ELF-1 (cell line): ENCODE measurements around the gene TUBB8.
"Not testable (repeated sequence)": the region's sequence is repeated elsewhere in the genome, so short reads cannot be mapped to it uniquely, and the experiment has no call there.

Experiments
- DNase-seq: peaks from one replicate; pipeline ENCODE4 v3.0.0-alpha.2; 2016; ENCODE audit warnings: low read depth, low spot score

The TUBB8 gene

DNA sequence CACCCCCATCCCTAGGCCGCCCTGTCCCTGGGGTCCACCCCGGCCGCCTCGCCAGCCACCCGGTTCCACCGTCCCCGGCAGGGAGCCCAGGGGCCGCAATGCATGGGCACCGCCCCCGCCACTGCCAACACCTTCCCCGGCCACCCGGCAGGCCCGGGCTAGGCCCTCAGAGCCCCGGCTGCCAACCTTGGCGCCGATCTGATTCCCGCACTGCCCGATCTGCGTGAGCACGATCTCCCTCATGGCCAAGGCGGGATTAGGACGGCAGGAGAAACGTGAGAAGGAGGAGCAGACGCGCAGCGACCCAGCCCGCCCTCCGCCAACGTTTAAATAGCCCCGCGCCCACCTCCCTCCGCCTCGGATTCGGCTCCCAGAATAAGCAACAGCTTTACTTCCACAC is at the start of gene TUBB8:
TUBB8 (minus strand) TSS at position 301 of the 400 bp plus-strand sequence; CDS start at position 243, 58 bp downstream.
- DNase-seq = no peak

DNA sequence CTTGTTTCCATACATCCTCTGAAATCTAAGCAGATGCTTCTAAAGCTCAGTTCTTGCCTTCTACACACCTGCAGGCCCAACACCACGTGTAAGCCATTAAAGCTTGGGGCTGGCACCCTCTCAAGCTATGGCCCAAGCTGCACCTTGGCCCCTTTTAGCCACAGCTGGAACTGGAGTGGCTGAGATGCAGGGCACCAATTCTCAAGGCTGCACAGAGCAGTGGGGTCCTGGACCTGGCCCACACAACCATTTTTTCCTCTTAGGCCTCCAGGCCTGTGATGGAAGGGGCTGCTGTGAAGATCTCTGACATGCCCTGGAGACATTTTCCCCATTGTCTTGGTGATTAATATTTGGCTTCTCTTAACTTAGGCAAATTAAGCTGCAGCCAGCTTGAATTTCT is 47.4 kb upstream of the TUBB8 start:
- no peak for DNase-seq

GRCh38 chr10:95356-96115 is 46.4 kb upstream of the TUBB8 start:
- no peak for DNase-seq

DNA sequence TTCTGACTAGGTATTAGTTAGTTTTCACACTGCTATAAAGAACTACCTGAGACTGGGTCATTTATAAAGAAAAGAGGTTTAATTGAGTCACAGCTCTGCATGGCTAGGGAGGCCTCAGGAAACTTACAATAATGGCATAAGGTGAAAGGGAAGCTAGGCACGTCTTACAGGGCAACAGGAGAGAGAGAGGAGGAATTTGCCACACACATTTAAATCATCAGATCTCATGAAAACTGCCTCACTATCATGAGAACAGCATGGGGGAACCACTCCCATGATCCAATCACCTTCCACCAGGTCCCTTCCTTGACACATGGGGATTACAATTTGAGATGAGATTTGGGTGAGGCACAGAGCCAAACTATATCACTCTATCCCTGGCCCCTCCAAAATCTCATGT is 45.5 kb upstream of the TUBB8 start:
- DNase-seq = no peak

DNA sequence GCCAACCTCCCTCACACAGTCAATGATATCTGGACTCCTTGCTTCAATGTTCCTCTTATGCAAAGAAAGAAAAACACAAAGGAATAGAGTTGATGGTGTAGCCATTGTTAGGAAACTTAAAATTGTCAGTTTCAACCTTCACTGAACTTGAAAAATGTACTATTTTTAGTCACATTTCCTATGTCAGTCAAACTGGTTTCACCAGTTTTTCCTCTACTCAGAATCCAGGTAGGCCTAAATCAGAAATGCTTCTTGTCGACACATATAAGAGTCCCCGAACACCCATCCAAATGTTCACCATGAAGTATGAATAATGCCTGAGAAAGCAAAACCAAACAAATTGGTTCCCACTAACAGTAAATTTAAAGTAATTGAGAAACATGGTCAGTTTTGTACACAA is 43.8 kb upstream of the TUBB8 start:
- DNase-seq = no peak

- no peak for DNase-seq
Measured at GRCh38 chr10:92153-92552, 43.1 kb upstream of the TUBB8 start.

- DNase-seq = no peak
Measured at GRCh38 chr10:91313-91712, 42.2 kb upstream of the TUBB8 start.

- no peak for DNase-seq
Measured at GRCh38 chr10:90161-90560, 41.1 kb upstream of the TUBB8 start.

DNA sequence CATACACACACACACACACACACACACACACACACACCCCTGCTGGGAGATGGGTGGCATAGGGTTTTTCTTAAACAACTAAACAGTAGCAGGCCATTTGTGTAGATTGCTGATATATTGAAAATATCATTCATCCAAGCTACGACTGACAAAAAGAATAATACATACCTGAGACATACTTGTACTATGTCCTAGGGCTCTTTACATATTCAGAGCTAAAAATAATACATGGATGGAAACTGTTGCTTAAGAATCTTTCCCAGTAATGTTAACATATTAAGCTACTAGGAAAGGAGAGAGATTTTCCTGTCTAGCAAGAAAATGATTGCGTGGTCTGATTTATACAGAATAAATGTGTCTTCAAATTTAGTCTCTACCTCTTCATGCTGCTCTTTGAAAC is 40.2 kb upstream of the TUBB8 start:
- DNase-seq = no peak

DNA sequence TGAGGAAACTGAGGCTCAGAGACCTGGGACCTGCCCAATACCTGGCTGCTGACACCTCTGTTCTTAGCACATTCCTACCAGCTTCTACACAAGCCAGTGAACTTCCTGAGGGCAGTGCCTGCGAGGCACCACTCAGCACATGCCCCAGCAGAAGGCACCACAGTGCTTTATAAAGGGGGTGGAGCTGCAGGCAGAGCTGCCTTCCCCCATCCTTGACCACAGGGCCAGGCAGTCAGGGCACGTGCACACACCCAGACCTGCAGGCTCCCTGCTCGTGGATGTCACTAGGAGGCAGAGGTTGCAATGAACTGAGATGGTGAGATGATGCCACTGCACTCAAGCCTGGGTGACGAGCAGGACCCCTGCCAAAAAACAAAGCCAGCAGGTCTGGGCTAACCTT is 39.2 kb upstream of the TUBB8 start:
- no peak for DNase-seq

DNA sequence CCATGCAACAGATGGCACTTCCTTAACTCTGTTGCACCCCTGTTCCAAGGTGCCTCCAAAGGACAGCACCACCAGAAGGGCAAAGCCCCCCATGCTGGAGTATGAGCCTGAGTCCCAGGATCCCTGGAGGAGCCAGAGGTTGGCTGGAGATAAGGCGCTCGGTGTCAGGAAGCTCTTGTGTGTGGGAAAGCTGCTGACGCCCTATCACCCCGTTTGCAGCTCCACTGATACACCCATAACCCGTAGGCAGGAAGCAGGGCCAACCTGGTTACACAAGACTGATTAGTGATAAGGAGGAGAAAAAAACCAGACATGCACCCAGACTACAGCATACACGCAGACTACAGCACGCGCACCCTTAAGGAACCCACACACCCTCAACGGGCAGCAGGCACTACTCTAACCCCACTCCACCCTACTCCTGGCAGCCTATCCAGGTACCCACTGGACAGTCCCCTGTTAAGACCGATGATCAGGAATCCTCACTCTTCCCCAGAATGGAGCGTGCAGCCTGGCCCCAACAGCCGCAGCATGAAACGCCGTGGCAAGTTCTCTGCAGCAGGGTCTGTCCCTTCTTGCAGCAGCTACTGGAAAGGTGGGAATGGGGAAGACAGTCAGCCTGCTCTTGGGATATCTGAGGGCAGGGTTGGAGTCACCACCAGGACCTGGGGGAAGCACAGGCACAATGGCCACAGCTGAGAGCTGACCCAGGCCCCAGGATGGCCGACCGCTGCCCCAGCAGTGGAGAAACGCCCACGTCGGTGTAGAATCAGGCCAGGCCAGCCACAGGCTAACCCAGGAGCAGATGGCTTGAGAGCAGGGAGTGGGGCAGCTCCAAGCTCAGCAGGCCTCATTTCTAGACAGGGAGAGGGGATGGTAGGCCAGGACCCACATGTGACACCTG is 38.3 kb upstream of the TUBB8 start:
- DNase-seq = no peak

DNA sequence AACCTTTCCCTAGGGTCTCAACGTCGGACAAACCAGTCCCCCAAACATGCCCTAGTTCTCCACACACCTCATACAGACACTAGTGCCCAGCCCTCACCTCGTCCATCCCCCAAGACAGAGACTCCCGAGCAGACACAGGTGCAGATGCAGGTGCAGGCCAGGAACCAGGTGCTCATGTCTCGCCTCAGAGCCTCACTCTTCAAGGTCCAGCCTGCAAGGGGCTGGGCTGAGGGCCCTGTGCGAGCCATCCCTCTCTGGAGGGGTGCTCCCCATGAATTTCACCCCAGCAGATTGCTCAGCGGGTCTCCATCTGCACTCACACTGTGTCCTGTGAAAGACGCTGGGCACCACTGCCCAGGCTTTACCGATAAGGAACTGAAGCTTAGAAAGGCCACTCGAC is 36.9 kb upstream of the TUBB8 start:
- DNase-seq = no peak

- no peak for DNase-seq
Measured at GRCh38 chr10:85044-85443, 35.9 kb upstream of the TUBB8 start.

- DNase-seq = no peak
Measured at GRCh38 chr10:83930-84530, 34.9 kb upstream of the TUBB8 start.

- no peak for DNase-seq
Measured at GRCh38 chr10:80477-81105, 31.5 kb upstream of the TUBB8 start.

GRCh38 chr10:79532-80215 is 30.6 kb upstream of the TUBB8 start:
- no peak for DNase-seq

GRCh38 chr10:78556-78955 is 29.5 kb upstream of the TUBB8 start:
- no peak for DNase-seq

DNA sequence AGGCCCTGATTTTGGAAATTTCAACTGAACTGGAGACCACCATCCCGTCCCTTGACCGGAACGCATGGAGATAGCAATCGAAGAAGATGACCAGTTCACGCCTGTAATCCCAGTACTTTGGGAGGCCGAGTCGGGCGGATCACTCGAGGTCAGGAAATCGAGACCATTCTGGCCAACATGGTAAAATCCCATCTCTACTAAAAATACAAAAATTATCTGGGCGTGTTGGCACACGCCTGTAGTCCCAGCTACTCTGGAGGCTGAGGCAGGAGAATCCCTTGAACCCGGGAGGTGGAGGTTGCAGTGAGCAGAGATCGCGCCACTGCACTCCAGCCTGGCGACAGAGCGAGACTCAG is 25.1 kb upstream of the TUBB8 start:
- not testable (repeated sequence) for DNase-seq

GRCh38 chr10:73543-74265 is 24.6 kb upstream of the TUBB8 start:
- peak; percentile 74 for DNase-seq

- not testable (repeated sequence) for DNase-seq
Measured at GRCh38 chr10:68156-68555, 19.1 kb upstream of the TUBB8 start.

GRCh38 chr10:49926-50325 is 830 bp upstream of the TUBB8 start:
- not testable (repeated sequence) for DNase-seq
